Heart left ventricle (tissue), 16 donors: ENCODE results near the gene KLK2. TPM values are rescaled to one million over a fixed set of nuclear protein-coding genes. Genes with fewer than 3 reads are reported as not detected.

ENCODE experiments used
- ATAC-seq, 4 donors: fragments of 200-7000 bp; cut with Tn5 transposase; one replicate each; pipeline ENCODE4 v1.9.1; 2020 to 2022; ENCODE audit warnings: moderate library complexity in 4 of 4, mild to moderate bottlenecking in 3 of 4, moderate number of reproducible peaks in 1 of 4
- DNase-seq, 5 donors: peaks; one replicate each; pipeline ENCODE4 v3.0.0-alpha.2; 2020
- H3K27ac ChIP-seq, 12 donors: fragments of 200-600 bp; sonication (generic) in 4 of 12; one replicate each; pipeline versions ENCODE4 v1.5.0 to v1.8.0; 2016 to 2022; ENCODE audit warnings: mild to moderate bottlenecking in 2 of 12
- H3K27me3 ChIP-seq, 9 donors: fragments of 200-600 bp; sonication (generic) in 2 of 9; one replicate each; pipeline versions ENCODE4 v1.5.1 to v1.8.0; 2016 to 2022; ENCODE audit warnings: mild to moderate bottlenecking in 3 of 9
- H3K36me3 ChIP-seq, 9 donors: fragments of 200-600 bp; sonication (generic) in 2 of 9; one replicate each; pipeline versions ENCODE4 v1.5.0 to v1.8.0; 2018 to 2022; ENCODE audit warnings: mild to moderate bottlenecking in 2 of 9
- H3K4me1 ChIP-seq, 12 donors: fragments of 200-600 bp; sonication (generic) in 4 of 12; one replicate each; pipeline versions ENCODE4 v1.5.0 to v1.8.0; 2016 to 2022; ENCODE audit warnings: mild to moderate bottlenecking in 3 of 12
- H3K4me3 ChIP-seq, 12 donors: fragments of 200-600 bp; sonication (generic) in 4 of 12; one replicate each; pipeline versions ENCODE4 v1.5.0 to v1.8.0; 2017 to 2022; ENCODE audit warnings: mild to moderate bottlenecking in 9 of 12, moderate library complexity in 4 of 12
- H3K9me3 ChIP-seq, 12 donors: fragments of 200-600 bp; sonication (generic) in 4 of 12; one replicate each; pipeline versions ENCODE4 v1.5.0 to v1.8.0; 2016 to 2022; ENCODE audit warnings: mild to moderate bottlenecking in 1 of 12
- POLR2A ChIP-seq, 2 donors: fragments of 450-650 bp; IDR thresholded peaks; one replicate each; pipeline ENCODE4 v1.6.1; 2017; ENCODE audit warnings: antibody characterized with exemption in 2 of 2, mild to moderate bottlenecking in 2 of 2, moderate library complexity in 2 of 2
- WGBS, 4 donors: extraction: QIAGEN DNeasy Blood & Tissue Kit in 2 of 4; methylation state at CpG; one replicate each; pipeline versions ENCODE4 v1.1.5 to v1.1.7; 2013 to 2018; 5-methylcytosine and 5-hydroxymethylcytosine counted together
- intact Hi-C, 10 donors: fragments of 100-400 bp; cut with DNase I; formaldehyde crosslinking; loops; one replicate each; pipeline versions ENCODE4 v1.11.1 to v1.14.2; 2022
- polyA plus RNA-seq, 2 donors: library from polyadenylated mRNA; stranded (reverse); fragments of 200-250 nt; gene quantifications; one replicate each; pipeline ENCODE4 v1.2.3, GENCODE V29; 2013
- total RNA-seq, 9 donors: library from RNA; depleted of rRNA in 2 of 9; stranded (reverse); fragments of >200 nt in 2 of 9; fragmentation: NEBNext Ultra II Directional in 3 of 9; extraction: Animal tissue kit (Norgen Biotek cat#: 25700) in 3 of 9; gene quantifications; one replicate each; pipeline versions ENCODE4 v1.1.0 to v1.2.4, GENCODE V29; 2016 to 2023
- TF ChIP-seq, protein P1 (sequence below), 12 donors: fragments of 200-600 bp; sonication (generic) in 4 of 12; IDR thresholded peaks; one replicate each; pipeline versions ENCODE4 v1.5.0 to v1.8.0; 2018 to 2022; ENCODE audit warnings: antibody characterized with exemption in 12 of 12, mild to moderate bottlenecking in 5 of 12
- donor health status: ischemic (EF 13 %, LVEDD 7.1; RV severe dilation, severe dysfunction).
- donor health status: healthy with polysubstance abuse.
- donor health status: DM: no; HTN: yes; CAD: no.
- donor health status: DM: no; HTN: no; CAD: no.
- donor health status: ischemic (EF 25% LVEDD 6.9; RV normal size, moderate dysfunction).
- donor health status: ischemic (EF 25% LVEDD 5.7; RV mildly dilated, moderate dysfunction).
- donor health status: healthy.
- donor health status: DM: yes; HTN: yes; CAD: no.
- donor health status: ischemic (EF 35%, LVEDD 5.7; RV mildly dilated, moderate dysfunction).
- donor health status: nonischemic (EF 11% LVEDD 7.7; RV severe dilation, severe dysfunction).
- donor health status: DM: yes; HTN: yes; CAD: no.
- donor health status: PGD.
- donor health status: ischemic (EF 29% LVEDD 5.4; RV normal size, mild dysfunction).
- donor health status: nonischemic (EF 23%, LVEDD 6.1; RV moderate dilation, normal function).

KLK2 gene
- total and polyA plus RNA-seq, 11 donors = not detected

DNA sequence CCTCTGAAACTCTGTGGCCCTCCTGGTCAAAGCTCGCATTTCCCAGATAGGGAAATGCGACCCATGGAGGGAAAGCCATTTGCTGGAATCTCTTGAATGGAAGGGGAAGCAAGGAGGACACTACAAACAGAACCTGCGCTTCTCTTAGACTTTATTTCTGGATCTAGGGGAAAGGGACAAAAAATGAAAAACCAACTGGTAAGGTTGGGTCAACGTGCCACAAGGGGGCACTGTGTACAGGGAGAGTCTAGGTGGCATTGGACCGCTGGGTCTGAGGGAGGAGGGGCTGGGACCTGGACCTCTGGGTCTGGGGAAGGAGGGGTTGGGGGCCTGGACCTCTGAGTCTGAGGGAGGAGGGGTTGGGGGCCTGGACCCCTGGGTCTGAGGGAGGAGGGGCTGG lies 33.0 kb downstream of the KLK2 start:
- intact Hi-C loops = no loop called here
- no peaks in the 10 kb centered on the region for H3K9me3 ChIP-seq
- TF ChIP-seq, protein P1, sequence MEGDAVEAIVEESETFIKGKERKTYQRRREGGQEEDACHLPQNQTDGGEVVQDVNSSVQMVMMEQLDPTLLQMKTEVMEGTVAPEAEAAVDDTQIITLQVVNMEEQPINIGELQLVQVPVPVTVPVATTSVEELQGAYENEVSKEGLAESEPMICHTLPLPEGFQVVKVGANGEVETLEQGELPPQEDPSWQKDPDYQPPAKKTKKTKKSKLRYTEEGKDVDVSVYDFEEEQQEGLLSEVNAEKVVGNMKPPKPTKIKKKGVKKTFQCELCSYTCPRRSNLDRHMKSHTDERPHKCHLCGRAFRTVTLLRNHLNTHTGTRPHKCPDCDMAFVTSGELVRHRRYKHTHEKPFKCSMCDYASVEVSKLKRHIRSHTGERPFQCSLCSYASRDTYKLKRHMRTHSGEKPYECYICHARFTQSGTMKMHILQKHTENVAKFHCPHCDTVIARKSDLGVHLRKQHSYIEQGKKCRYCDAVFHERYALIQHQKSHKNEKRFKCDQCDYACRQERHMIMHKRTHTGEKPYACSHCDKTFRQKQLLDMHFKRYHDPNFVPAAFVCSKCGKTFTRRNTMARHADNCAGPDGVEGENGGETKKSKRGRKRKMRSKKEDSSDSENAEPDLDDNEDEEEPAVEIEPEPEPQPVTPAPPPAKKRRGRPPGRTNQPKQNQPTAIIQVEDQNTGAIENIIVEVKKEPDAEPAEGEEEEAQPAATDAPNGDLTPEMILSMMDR (IDR thresholded peaks at IDR 0.05) = peak in 7 of 12 donors; percentile 8 to 28 (median 26)
- no peak for TF ChIP-seq POLR2A (IDR thresholded peaks at IDR 0.05)
- H3K4me3 ChIP-seq = no peak overlapping the region
- 9 to 16% (median 13%) methylated on average over 5 of the region's 5 CpGs for WGBS, 4 donors
- H3K27me3 ChIP-seq = peaks cover 16 to 69% (median 49%) of the 10 kb centered on the region in 9 donors
- no peak overlapping the region for H3K27ac ChIP-seq
- ATAC-seq (no peak), DNase-seq (peak in 1 of 5 donors; percentile 32)
- peaks cover 0 to 7% (median 0%) of the 10 kb centered on the region in 12 donors for H3K4me1 ChIP-seq
- H3K36me3 ChIP-seq = no peaks in the 10 kb centered on the region

DNA sequence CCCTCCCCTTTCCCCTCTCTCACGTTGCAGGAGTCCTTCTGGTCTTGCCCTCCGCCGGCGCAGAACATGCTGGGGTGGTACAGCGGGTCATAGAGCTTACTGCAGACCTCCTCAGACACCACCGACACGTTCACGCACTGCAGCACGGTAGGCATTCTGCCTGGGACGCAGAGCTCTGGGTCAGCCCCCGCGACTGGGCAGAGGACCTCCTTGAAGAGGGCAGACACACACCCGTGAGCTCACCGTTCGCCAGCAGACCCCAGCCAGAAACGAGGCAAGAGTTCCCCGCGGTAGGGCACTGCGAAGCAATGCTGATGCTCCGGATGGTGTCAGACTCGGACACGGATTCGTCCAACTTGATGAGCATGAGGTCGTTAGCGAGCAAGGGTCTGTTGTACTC lies 35.1 kb downstream of the KLK2 start:
- Histone ChIP-seq H3K27me3 (peaks cover 18 to 90% (median 63%) of the 10 kb centered on the region in 9 donors), H3K27ac (no peak overlapping the region), H3K9me3 (no peaks in the 10 kb centered on the region), H3K4me1 (peaks cover 0 to 7% (median 0%) of the 10 kb centered on the region in 12 donors), H3K4me3 (no peak overlapping the region), H3K36me3 (no peaks in the 10 kb centered on the region)
- no peak for DNase-seq
- intact Hi-C loops = no loop called here
- 55 to 67% (median 57%) methylated on average over 20 to 25 of the region's 25 CpGs for WGBS, 4 donors
- TF ChIP-seq, protein P1 (IDR thresholded peaks at IDR 0.05) = no peak
- TF ChIP-seq POLR2A (IDR thresholded peaks at IDR 0.05) = no peak
- no peak for ATAC-seq

DNA sequence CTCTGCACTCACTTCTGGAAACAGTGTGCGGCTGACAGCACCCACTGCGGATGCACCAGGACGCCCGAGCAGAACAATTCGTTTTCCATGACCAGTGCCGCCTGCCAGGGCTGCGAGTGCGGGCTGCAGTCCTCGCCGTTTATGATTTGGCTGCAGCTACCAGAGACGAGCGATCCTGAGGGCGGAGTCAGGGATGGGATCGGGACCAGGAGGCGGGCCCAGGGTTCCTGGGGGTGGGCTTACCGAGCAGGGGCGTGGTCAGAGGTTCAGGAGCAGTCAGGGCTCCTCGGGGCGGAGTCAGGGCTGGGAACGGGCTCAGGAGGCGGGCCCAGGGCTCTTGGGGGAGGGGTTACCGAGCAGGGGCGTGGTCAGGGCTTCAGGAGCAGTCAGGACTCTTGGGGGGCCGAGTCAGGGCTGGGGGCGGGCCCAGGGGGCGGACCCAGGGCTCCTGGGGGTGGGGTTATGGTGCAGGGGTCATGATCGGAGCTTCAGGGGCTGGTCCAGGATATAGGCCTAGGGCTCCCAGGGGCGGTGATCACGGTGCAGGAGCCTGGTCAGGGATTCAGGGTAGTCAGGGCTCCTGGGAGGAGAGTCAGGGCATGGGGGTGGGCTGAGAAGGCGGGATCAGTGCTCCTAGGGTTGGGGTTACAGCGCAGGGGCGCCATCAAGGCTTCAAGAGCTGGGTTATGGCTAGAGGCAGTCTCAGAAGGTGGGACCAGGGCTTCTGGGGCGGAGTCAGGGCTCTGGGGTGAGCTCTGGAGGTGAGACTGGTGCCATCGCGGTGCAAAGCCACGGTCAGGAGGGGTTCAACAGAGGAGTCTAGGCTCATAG lies 36.2 kb downstream of the KLK2 start:
- H3K9me3 ChIP-seq = no peaks in the 10 kb centered on the region
- peaks cover 0 to 7% (median 0%) of the 10 kb centered on the region in 12 donors for H3K4me1 ChIP-seq
- intact Hi-C loops = loop anchor here in 1 of 10 donors (10.0 kb wide), 1 partner anchor 375 kb away; no protein-coding TSS in a partner anchor
- no peak for DNase-seq
- H3K27ac ChIP-seq = no peak overlapping the region
- TF ChIP-seq, protein P1 (IDR thresholded peaks at IDR 0.05) = no peak
- no peak for TF ChIP-seq POLR2A (IDR thresholded peaks at IDR 0.05)
- 2 to 7% (median 4%) methylated on average over 14 to 36 of the region's 36 CpGs for WGBS, 4 donors
- H3K36me3 ChIP-seq = no peaks in the 10 kb centered on the region
- peaks cover 18 to 82% (median 63%) of the 10 kb centered on the region in 9 donors for H3K27me3 ChIP-seq
- no peak overlapping the region for H3K4me3 ChIP-seq
- peak in 2 of 4 donors; percentile 42 to 50 for ATAC-seq

DNA sequence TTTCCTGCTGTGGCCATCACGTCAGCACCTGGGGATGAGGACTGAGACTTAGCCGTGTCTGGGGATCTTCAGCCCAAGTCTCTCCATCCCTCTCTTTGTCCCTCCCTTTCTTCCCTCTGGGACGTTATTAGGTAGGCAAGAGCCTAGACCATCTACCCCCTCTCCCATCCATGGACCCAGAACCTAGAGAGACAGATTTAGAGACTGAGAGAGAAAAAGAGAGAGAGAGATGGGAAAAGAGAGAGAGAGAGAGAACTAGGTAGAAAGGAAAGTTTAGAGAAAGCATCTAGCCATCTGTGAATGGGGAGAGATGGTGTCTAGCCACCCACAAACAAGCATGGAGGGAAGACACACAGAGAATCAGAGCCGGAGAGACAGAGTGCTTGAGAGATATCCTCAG lies 37.5 kb downstream of the KLK2 start:
- intact Hi-C loops = loop anchor here in 1 of 10 donors (10.0 kb wide), 1 partner anchor 376 kb away; no protein-coding TSS in a partner anchor
- Histone ChIP-seq H3K27me3 (peaks cover 22 to 85% (median 60%) of the 10 kb centered on the region in 9 donors), H3K36me3 (no peaks in the 10 kb centered on the region), H3K27ac (no peak overlapping the region), H3K9me3 (no peaks in the 10 kb centered on the region), H3K4me3 (no peak overlapping the region), H3K4me1 (peaks cover 0 to 7% (median 0%) of the 10 kb centered on the region in 12 donors)
- no peak for DNase-seq
- 56 to 66% (median 58%) methylated on average over 4 of the region's 4 CpGs for WGBS, 4 donors
- no peak for ATAC-seq
- TF ChIP-seq, protein P1 (IDR thresholded peaks at IDR 0.05) = no peak
- no peak for TF ChIP-seq POLR2A (IDR thresholded peaks at IDR 0.05)
